ENCODE results near the gene CAD. TPM values are rescaled to one million over a fixed set of nuclear protein-coding genes. Genes with fewer than 3 reads are reported as not detected.
A peak's percentile ranks its signal among the peaks of the same experiment; 100 is the strongest.

The CAD gene
- total RNA-seq, 8 experiments from 2014 or later, result 20.5 to 72.3 (median 31.5) TPM

- Histone ChIP-seq H3K4me1 (replicated peaks in 1 of 2) (no peaks in the 10 kb centered on the region), H3K27ac (no peak overlapping the region), H3K4me3 (no peak overlapping the region)
- 92 to 100% (median 94%) methylated on average over 1 to 12 of the region's 15 CpGs; no CpG with 5 or more reads in 4 of the 10 experiments for WGBS, 10 experiments
- in situ Hi-C loops (cut with MboI; ENCODE audit: low pct_unique_long_range_greater_than_20kb in 2 of 9, low sequenced_read_pairs in 9 of 9, unreplicated experiment in 9 of 9), result no loop called here
- no peak for ATAC-seq (replicated peaks in 6 of 8)
Measured at GRCh38 chr2:27237341-27237945, 20.3 kb downstream of the CAD start.

GRCh38 chr2:27238976-27239375 lies 21.8 kb downstream of the CAD start:
- H3K27ac ChIP-seq, result no peak overlapping the region
- H3K4me1 ChIP-seq (replicated peaks in 1 of 2), result no peaks in the 10 kb centered on the region
- in situ Hi-C loops (cut with MboI; ENCODE audit: low pct_unique_long_range_greater_than_20kb in 2 of 9, low sequenced_read_pairs in 9 of 9, unreplicated experiment in 9 of 9), result no loop called here
- 100% methylated on average over 1 of the region's 8 CpGs; no CpG with 5 or more reads in 9 of the 10 experiments for WGBS, 10 experiments
- no peak for ATAC-seq (replicated peaks in 6 of 8)
- H3K4me3 ChIP-seq, result no peak overlapping the region

- Histone ChIP-seq H3K4me1 (replicated peaks in 1 of 2) (no peaks in the 10 kb centered on the region), H3K4me3 (no peak overlapping the region), H3K27ac (no peak overlapping the region)
- no peak for ATAC-seq (replicated peaks in 6 of 8)
- WGBS, 10 experiments, result 67 to 100% (median 95%) methylated on average over 1 to 8 of the region's 9 CpGs; no CpG with 5 or more reads in 2 of the 10 experiments
- in situ Hi-C loops (cut with MboI; ENCODE audit: low pct_unique_long_range_greater_than_20kb in 2 of 9, low sequenced_read_pairs in 9 of 9, unreplicated experiment in 9 of 9), result no loop called here
Measured at GRCh38 chr2:27240406-27240805, 23.2 kb downstream of the CAD start.

- in situ Hi-C loops (cut with MboI; ENCODE audit: low pct_unique_long_range_greater_than_20kb in 2 of 9, low sequenced_read_pairs in 9 of 9, unreplicated experiment in 9 of 9), result no loop called here
- Histone ChIP-seq H3K4me1 (replicated peaks in 1 of 2) (no peaks in the 10 kb centered on the region), H3K27ac (no peak overlapping the region), H3K4me3 (no peak overlapping the region)
- 94 to 100% (median 100%) methylated on average over 1 to 8 of the region's 24 CpGs; no CpG with 5 or more reads in 5 of the 10 experiments for WGBS, 10 experiments
- ATAC-seq (replicated peaks in 6 of 8), result no peak
Measured at GRCh38 chr2:27241761-27242613, 24.8 kb downstream of the CAD start.

- no peak overlapping the region for H3K27ac ChIP-seq
- no peaks in the 10 kb centered on the region for H3K4me1 ChIP-seq (replicated peaks in 1 of 2)
- 80 to 100% (median 93%) methylated on average over 2 to 4 of the region's 16 CpGs; no CpG with 5 or more reads in 5 of the 10 experiments for WGBS, 10 experiments
- no peak for ATAC-seq (replicated peaks in 6 of 8)
- in situ Hi-C loops (cut with MboI; ENCODE audit: low pct_unique_long_range_greater_than_20kb in 2 of 9, low sequenced_read_pairs in 9 of 9, unreplicated experiment in 9 of 9), result no loop called here
- H3K4me3 ChIP-seq, result no peak overlapping the region
Measured at GRCh38 chr2:27242614-27242951, 25.4 kb downstream of the CAD start.

GRCh38 chr2:27243391-27244130 lies 26.4 kb downstream of the CAD start:
- no peak overlapping the region for H3K4me3 ChIP-seq
- H3K27ac ChIP-seq, result no peak overlapping the region
- peak in 2 of 8 experiments; percentile 16 to 30 for ATAC-seq (replicated peaks in 6 of 8)
- in situ Hi-C loops (cut with MboI; ENCODE audit: low pct_unique_long_range_greater_than_20kb in 2 of 9, low sequenced_read_pairs in 9 of 9, unreplicated experiment in 9 of 9), result no loop called here
- no peaks in the 10 kb centered on the region for H3K4me1 ChIP-seq (replicated peaks in 1 of 2)
- WGBS, 10 experiments, result 80 to 100% (median 93%) methylated on average over 1 to 15 of the region's 19 CpGs; no CpG with 5 or more reads in 2 of the 10 experiments

- Histone ChIP-seq H3K4me3 (no peak overlapping the region), H3K4me1 (replicated peaks in 1 of 2) (peaks cover 0 to 2% of the 10 kb centered on the region in 2 donors), H3K27ac (no peak overlapping the region)
- WGBS, 10 experiments, result 44 to 100% (median 87%) methylated on average over 1 to 9 of the region's 10 CpGs; no CpG with 5 or more reads in 2 of the 10 experiments
- in situ Hi-C loops (cut with MboI; ENCODE audit: low pct_unique_long_range_greater_than_20kb in 2 of 9, low sequenced_read_pairs in 9 of 9, unreplicated experiment in 9 of 9), result no loop called here
- ATAC-seq (replicated peaks in 6 of 8), result no peak
Measured at GRCh38 chr2:27245116-27245515, 27.9 kb downstream of the CAD start.

GRCh38 chr2:27245626-27246025 lies 28.5 kb downstream of the CAD start:
- in situ Hi-C loops (cut with MboI; ENCODE audit: low pct_unique_long_range_greater_than_20kb in 2 of 9, low sequenced_read_pairs in 9 of 9, unreplicated experiment in 9 of 9), result no loop called here
- 68 to 100% (median 94%) methylated on average over 1 to 4 of the region's 4 CpGs; no CpG with 5 or more reads in 2 of the 10 experiments for WGBS, 10 experiments

GRCh38 chr2:27247893-27248292 lies 30.7 kb downstream of the CAD start:
- in situ Hi-C loops (cut with MboI; ENCODE audit: low pct_unique_long_range_greater_than_20kb in 2 of 9, low sequenced_read_pairs in 9 of 9, unreplicated experiment in 9 of 9), result no loop called here
- ATAC-seq (replicated peaks in 6 of 8), result no peak
- H3K4me3 ChIP-seq, result no peak overlapping the region
- no peak overlapping the region for H3K27ac ChIP-seq
- WGBS, 10 experiments, result 67 to 94% (median 88%) methylated on average over 1 to 4 of the region's 4 CpGs; no CpG with 5 or more reads in 3 of the 10 experiments
- H3K4me1 ChIP-seq (replicated peaks in 1 of 2), result peaks cover 7 to 15% of the 10 kb centered on the region in 2 donors

More at GRCh38 chr2:27245626-27246025, 28.5 kb downstream of the CAD start:
- no peak overlapping the region for H3K27ac ChIP-seq
- peaks cover 4 to 7% of the 10 kb centered on the region in 2 donors for H3K4me1 ChIP-seq (replicated peaks in 1 of 2)
- H3K4me3 ChIP-seq, result no peak overlapping the region
- ATAC-seq (replicated peaks in 6 of 8), result no peak

- H3K4me1 ChIP-seq (replicated peaks in 1 of 2), result peaks cover 7 to 15% of the 10 kb centered on the region in 2 donors
- no peak for ATAC-seq (replicated peaks in 6 of 8)
- H3K27ac ChIP-seq, result no peak overlapping the region
- in situ Hi-C loops (cut with MboI; ENCODE audit: low pct_unique_long_range_greater_than_20kb in 2 of 9, low sequenced_read_pairs in 9 of 9, unreplicated experiment in 9 of 9), result no loop called here
- 50 to 100% (median 71%) methylated on average over 1 to 7 of the region's 12 CpGs; no CpG with 5 or more reads in 3 of the 10 experiments for WGBS, 10 experiments
- no peak overlapping the region for H3K4me3 ChIP-seq
Measured at GRCh38 chr2:27249159-27249890, 32.2 kb downstream of the CAD start.

GRCh38 chr2:27249891-27250651 lies 32.9 kb downstream of the CAD start:
- Histone ChIP-seq H3K4me3 (no peak overlapping the region), H3K27ac (no peak overlapping the region), H3K4me1 (replicated peaks in 1 of 2) (peaks cover 7 to 15% of the 10 kb centered on the region in 2 donors)
- peak; percentile 70 to 91 (median 77) for ATAC-seq (replicated peaks in 6 of 8)
- 17 to 100% (median 28%) methylated on average over 1 to 12 of the region's 22 CpGs; no CpG with 5 or more reads in 6 of the 10 experiments for WGBS, 10 experiments
- in situ Hi-C loops (cut with MboI; ENCODE audit: low pct_unique_long_range_greater_than_20kb in 2 of 9, low sequenced_read_pairs in 9 of 9, unreplicated experiment in 9 of 9), result no loop called here
